GM21619 (cell line): ENCODE data around the gene GPC6.

Experiments
- ATAC-seq: cut with Tn5 transposase; IDR thresholded peaks from one replicate; pipeline ENCODE4 v1.9.1; 2021; ENCODE audit not compliant: unreplicated experiment

GPC6 gene

DNA sequence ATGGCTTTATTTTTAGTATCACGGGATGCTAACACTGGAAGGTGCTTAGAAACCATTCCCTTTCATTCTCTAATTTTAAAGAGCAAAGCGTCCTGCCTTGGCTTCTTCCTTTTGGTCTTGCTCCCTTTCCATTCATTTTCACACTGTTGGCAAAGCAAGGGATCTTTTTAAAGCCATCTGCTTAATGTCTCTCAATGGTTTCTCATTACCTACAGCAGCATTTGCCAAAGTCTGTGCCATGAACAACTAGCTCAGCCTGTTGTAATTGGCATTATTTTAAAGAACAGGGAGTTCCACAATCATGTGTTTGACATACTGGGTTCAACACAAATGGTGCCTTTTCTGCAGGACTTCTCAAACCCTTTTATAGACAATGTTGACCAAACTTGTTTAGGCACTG, 444.3 kb downstream of the GPC6 start:
- no peak for ATAC-seq

DNA sequence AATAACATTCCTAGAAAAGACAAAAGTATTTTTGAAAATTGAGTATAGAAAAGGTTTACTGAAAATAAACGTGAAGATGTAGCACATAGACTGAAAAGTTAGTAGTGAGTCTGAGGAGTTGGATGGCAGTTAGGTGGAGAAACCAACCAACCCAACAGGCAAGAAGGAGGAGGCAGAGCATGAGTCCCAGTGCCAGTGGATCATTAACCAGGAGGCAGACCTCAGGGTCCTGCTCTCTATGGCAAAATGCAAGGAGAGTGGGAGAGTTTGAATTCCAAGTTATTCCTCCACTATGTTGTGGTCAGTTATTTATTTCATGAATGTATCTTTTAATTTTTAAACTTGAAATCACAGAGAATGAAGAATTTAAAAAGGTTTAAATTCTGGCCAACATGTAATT, 446.4 kb downstream of the GPC6 start:
- ATAC-seq: no peak

DNA sequence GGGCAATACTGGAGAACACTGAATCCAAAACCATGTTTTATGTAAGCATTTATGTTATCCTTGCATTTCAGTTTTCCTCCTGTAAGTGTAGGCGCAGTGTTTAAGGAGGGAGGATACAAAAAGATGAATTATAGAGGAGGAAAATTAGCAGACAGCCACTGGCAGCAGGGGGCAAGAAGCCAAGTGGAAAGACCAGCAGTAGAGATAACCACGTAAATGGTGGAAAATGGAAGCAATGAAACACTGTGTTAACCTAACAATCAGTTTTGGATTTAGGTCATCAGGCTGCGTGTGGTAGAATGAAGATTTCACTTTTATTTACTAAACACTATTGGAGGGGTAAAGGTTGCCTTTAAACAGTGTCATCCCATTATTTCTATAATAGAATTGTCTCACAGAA, 447.3 kb downstream of the GPC6 start:
- no peak for ATAC-seq

DNA sequence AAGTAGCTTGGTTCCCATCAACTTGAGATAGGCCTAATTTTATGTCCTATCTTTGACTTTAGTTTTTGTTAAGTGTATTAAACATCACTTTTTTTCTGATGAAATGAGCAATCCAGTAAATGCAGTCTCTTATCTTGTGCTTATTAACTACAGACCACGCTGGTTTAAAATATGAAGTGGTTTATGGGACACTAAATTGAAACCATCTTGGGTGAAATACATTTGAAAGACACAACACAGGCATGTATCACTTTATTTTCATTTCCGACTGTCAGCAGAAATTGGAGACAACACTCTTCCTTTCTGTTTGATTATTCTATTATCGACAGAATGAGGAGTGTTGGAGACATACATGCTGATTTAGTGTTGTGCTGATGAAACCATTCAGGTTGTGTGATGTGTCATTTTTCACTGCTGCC, 447.7 kb downstream of the GPC6 start:
- no peak for ATAC-seq

DNA sequence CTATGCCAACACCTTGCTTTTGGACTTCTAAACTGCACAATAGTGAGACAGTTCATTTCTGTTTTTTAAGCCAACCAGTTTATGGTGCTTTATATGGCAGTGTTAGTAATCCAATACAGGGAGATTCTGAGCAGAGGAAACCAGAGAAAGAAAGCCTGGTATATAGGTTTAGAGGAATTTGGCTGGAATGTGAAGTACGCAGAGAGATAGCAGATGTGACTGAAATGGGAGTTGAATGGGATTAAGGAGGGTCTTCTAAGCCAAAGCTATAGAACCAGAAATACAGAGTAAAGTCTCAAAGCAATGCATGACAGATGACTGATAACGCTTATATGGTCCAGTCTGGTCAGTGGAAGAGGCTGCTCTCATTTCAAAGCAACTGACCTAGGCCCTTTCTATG, 453.7 kb downstream of the GPC6 start:
- no peak for ATAC-seq

DNA sequence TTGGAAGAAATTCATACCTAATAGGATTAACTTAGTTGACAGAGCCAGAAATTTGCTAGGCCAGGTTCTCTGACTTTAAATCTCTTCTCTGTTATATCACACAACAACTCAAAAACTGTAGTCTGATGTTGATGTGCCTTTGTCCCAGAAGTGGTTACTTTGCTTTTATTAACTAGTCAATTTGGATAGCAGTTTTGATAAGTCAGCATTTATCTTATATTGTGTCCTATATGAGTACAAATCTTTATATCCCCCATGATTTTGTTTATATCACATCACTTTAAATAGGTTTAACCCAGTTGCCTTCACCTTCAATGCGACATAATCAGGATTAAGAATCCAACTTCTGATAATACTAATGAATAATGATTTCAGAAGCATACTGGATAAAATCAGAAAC, 459.3 kb downstream of the GPC6 start:
- no peak for ATAC-seq

DNA sequence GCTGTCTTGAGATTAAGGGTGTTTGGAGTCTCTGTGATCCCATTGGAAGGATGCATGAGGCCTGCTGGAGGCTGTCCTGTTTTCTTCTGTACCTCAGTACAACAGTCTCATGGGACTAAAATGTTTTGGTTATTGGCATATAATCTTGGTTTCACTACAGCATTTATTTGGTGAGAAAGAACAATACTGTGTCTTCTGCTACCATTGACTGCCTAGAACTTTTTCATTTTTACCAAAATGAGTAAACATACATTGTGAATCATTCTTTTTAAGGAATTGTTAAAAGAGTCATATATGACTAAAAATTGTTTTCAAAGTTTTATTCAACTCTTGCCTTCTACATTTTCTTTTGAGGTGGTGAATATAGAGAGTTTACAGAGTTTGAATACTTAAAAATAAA, 459.8 kb downstream of the GPC6 start:
- ATAC-seq: no peak

DNA sequence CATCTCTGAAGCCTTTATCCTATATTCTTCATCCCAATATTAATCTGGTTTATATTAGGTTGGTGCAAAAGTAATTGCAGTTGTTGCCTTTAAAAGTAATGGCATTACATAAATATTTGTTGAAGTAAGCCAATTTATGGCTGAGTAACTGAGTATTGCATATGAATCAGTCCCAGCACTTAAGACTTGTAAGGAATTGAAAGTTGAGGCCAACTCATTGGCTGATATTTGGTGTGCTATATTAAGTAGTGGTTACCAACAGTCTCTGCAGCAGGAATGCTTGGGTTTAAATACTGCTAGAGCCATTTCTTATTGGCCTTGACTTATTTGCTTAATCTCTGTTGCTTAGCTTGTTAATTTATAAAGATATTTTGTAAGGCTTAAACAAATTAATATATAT, 460.7 kb downstream of the GPC6 start:
- ATAC-seq: no peak

DNA sequence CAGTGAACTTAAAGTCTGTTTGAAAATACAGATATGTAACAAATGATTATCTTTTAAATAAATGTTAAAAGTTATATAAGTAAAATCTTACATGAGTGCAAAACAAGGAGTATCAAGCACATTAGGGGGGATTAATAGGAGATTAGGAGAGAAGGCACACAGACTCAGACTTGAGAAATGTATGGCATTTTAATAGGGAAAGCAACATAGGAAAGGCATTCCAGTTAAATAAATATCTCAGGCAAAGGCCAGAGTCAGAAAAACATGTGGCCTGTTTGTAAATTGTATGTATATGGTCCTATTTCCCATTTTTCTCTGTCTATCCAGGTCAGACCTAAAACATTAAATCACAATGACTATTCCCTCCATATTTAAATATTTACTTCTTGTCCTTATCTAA, 462.7 kb downstream of the GPC6 start:
- no peak for ATAC-seq

DNA sequence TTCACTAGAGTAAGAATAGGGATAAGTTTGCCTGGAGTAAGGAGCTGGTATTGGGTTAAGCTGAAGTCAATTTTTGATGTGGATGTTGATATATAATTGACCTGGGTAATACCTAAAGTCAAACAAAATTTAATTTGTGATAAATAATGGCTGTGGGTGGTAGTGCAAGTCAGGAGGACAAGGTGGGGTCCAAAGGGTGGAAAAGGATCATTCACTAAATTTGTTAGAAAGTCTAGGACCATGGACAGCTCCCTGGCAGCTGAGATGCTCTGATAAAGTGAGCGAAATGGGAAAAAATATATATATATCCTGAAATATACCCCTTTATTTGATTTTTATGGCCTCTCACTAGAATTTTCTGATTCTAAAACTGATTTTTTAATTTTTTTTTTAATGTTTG, 463.5 kb downstream of the GPC6 start:
- ATAC-seq: no peak

DNA sequence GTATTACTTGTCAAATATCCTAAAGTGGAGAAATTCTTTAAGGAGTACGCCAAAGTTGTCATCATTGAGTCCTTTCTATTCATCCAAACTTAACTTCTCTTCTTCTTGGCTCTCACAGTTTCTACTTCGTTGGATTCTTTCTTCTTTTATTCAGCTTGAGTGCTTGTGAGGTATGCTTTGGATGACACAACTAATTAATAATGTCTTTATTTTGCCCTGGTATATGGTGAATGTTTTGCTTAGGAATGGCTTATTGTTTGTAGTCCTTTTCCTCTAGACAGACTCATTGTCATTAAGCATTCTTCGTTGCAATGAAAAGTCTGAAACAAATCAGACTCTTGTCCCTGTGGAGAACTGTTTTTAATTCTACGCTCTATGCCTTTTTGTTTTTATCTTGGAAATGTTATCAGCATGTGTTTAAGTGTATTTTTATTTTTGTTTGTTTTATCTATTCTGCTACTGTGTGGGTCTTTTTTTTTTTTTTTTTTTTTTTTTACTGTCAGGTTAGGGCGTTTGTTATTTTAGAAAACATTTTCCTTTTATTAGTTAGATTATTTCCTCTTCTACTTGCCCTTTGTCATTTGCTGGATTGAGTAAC, 471.5 kb downstream of the GPC6 start:
- ATAC-seq: no peak

DNA sequence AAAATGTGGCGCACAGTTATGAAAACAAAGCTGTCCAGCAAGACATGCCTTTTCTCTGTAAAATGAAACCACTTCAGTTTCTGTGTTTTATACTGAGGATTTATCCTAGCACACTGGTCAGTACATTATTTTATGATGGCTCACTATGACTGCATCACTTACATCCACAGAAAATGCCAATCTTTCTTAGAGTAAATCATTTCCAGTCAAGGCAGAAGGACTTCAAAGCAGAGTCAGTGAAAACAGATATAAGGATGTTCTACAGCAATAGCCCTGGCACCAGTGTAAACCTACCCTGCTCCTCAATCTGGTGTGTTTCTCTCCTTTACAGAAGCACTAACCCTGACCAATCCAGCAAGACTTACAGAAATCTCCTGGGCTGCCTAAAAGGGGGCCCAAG, 473.5 kb downstream of the GPC6 start:
- ATAC-seq: no peak

DNA sequence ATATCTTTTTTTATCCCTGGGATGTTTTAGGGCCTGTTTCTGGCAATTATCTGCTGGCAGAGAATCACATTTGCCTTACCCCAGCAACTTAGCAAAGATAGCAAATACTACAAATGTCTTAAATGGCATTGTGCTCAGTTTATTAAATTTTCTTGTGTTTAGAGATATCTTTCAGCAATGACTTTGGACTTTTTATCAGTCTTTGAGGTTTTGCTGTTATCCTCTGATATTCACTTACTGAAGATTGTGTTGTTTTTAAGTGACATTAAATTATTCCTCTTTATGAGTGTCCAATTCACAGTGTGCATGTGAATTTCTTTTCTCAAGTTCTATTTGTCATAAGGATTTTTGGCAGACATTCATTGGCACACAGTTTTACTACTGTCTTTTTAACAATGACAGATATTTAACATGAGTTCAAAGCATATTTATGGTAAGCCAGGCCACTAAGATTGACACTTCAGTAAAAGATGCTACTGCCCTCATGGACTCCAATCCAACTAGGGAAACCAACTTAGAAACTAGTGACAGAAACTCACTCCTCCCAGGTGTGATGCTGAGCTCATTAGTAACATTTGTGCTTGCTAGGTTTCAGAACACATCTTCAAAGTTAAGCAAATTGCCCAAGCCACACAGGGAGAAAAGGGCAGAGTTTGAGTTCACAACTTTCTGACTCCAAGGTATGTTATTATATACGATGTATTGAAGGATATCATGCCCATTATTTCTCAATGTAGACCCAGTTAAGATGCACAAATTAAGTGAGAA, 481.9 kb downstream of the GPC6 start:
- no peak for ATAC-seq

DNA sequence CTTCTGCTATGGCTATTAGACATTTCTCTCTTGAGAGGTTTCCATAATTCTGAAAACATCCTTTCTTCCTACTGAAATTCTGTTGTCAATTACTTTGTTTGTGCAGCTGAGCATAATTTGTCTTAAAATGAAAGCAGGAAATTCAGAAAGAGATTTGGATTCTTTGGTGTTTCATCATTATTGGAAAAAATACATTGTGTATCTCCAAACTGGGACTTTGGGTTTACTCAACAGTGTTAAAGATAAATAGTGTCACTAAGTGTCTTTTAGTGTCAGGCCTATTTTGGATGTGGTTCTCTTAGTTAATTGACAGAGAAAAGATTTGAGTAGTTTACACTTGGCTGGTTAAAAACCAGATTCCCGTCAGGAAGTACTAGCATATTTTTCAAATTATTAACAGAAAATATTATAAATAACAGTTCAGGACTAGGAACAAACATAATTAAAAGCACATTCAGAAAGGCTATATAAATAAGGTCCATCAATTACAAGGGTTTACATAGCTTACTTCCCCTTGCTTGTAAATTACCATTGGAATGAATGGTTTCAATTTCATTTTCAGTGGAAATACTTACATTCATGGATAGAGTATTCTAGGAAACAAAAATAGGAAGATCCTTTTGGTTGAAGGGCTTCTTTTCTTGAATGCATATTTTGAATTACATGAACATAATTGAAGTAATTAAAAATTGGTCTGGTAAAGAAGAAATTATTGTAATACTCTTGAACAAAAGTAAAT, 483.1 kb downstream of the GPC6 start:
- no peak for ATAC-seq

DNA sequence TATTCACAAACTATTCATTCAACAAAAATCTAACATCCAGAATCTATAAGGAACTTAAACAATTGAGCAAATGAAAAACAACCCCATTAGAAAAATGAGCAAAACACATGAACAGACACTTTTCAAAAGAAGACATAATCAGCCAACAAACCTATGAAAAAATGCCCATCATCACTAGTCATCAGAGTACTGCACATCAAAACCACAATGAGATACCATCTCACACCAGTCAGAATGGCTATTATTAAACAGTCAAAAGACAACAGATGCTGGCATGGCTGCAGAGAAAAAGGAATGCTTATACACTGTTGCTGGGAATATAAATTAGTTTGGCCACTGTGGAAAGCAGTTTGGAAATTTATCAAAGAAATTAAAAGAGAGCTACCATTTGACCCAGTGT, 487.6 kb downstream of the GPC6 start:
- ATAC-seq: no peak

DNA sequence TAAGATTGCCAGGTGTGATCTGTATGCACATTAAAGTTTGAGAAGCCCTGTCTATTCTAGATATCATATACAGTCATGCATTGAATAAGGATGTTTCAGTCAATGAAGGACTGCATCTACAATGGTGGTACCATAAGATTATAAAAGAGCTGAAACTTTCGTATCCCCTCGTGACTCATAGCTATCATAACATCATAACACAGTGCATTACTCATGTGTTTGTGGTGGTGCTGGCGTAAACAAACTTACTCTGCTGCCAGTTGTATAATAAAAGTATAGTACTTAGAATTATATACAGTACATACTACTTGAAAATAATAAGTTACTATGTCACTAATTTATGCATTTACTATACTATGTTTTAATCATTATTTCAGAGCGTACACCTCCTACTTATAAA, 489.3 kb downstream of the GPC6 start:
- ATAC-seq: no peak

DNA sequence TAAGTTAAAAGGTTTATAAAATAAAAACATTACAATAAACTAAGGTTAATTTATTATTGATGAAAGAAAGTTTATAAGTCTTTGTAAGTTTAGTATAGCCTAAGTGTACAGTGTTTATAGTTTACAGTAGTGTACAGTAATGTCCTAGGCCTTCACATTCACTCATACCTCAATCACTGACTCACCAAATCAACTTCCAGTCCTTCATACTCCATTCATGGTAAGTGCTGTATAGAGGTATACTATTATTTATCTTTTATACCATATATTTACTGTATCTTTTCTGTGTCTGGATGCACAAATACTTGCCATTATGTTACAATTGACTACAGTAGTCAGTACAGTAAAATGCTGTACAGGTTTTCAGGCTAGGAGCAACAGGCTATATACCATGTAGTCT, 490.0 kb downstream of the GPC6 start:
- no peak for ATAC-seq

DNA sequence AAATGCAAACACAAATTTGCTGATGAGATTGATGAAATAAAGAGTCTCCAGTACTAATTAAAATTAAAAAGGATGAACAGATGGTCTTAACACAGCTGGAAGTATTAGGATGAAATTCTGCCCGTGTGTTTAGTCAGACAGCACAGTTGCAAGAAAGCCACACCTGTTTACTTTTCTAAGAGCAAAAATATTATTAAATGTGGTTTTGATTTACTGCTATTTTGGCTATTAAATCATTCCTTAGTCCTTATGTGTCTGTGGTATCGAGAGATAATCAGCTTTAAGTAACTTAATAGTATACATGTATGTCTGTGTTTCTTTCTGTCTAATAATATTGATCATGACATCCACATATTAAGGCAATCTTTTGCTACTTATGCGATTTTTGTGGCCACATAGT, 494.9 kb downstream of the GPC6 start:
- ATAC-seq: no peak

DNA sequence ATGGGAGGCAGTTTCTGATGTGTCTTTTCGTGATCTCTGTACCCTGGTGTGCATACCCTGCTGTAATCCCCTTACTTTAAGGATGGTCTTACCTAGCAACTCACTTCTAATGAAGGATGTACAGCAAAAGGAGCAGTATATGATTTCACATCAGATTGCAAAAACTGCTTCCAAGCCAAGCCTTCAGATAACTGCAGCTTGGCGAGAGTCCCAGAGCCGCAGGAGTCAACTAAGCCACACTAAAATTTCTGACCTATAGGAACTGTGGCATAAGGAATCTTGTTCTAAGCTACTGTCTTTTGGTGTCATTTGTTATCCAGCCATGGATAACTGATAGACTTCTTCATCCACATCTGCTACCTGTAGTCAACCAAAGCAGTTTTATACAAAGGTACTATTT, 496.7 kb downstream of the GPC6 start:
- no peak for ATAC-seq

DNA sequence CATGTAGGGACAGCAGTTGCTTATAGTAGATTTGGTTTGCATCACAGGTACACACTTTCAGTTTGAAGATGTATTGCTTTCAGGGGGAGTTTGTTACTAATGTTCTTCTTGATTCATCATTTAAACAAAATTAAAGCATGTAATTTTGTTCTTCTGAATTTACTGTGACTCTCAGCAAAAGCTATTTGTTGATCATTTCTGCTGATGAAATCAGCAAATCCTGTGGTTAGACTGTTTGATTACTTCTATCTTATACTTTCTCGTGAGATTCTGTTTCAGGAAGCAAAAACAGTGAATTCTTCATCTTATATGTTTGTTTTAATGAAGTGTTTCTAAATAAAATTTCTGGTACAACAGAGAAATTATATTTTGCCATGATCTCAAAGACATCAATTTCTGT, 497.6 kb downstream of the GPC6 start:
- no peak for ATAC-seq

DNA sequence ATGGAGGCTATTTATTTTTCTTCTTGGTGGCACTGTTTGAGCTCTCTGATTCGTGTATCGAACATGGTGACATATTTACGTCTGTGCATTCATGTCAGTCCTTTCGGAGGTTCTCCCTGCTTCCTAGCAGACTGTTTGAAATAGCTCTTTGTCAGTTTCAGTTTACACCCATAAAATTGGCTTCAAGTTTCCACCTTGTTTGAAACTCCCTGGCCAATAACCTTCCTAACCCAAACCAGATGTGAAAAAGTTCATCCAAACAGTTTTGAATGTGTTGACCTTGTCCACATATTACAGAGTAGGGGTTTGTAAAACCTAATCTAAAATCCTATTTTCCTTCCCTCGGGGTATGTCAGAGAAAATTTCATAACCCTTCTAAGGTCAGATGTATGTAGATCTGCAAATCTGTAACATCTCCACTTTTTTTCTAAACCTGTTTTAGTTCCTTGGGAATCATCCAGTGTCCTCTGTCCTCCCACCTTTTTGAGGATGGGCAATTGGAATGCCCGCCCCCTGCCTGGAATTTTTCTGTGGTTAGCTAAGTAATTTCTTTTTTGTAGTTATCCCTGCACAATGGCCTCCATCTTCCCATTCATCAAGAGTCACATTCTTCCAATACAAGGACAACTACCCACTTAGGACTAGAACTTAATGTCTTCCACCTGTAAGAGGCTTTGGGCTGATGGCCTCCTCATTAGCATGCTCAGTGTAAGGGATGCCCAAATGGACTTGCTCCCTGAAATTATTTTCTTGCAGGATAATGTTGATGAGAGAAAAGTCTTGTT, 499.8 kb downstream of the GPC6 start:
- ATAC-seq: no peak
